Measurements from ENCODE around the gene TRMT44.

DNA sequence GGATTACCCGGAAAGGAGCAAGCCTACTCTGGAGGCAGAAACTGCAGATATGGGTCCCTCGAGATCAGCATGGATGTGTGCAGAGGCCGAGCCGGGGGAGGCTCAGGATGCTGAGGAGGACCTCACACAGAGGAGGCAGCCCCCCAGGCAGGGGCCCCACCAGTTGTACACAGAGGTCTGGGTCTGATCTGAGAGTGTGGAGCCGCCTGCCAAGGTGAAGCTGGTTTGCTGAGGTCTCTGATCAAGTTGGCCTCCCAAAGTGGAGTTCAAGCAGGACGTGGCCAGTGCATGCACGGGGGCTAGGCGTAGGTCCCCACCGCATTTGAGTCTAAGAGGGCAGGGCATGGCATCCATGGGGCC is 35.1 kb upstream of the TRMT44 start:
- TF ChIP-seq, protein P1, sequence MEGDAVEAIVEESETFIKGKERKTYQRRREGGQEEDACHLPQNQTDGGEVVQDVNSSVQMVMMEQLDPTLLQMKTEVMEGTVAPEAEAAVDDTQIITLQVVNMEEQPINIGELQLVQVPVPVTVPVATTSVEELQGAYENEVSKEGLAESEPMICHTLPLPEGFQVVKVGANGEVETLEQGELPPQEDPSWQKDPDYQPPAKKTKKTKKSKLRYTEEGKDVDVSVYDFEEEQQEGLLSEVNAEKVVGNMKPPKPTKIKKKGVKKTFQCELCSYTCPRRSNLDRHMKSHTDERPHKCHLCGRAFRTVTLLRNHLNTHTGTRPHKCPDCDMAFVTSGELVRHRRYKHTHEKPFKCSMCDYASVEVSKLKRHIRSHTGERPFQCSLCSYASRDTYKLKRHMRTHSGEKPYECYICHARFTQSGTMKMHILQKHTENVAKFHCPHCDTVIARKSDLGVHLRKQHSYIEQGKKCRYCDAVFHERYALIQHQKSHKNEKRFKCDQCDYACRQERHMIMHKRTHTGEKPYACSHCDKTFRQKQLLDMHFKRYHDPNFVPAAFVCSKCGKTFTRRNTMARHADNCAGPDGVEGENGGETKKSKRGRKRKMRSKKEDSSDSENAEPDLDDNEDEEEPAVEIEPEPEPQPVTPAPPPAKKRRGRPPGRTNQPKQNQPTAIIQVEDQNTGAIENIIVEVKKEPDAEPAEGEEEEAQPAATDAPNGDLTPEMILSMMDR (IDR thresholded peaks at IDR 0.05; ENCODE audit: low read depth, low read length) = no peak
- TF ChIP-seq EZH2phosphoT487 (IDR thresholded peaks at IDR 0.05; ENCODE audit: low read depth) = no peak

Data from OCI-LY3 (cell line).